ENCODE measurements around the gene MAPK8. TPM values are rescaled to one million over a fixed set of nuclear protein-coding genes. Genes with fewer than 3 reads are reported as not detected.

Gene MAPK8
- total RNA-seq, 6 experiments from 2014 or later, result 56.3 to 96.6 (median 74.8) TPM

- TF ChIP-seq CTCF (IDR thresholded peaks at IDR 0.05), result no peak
- H3K36me3 Mint-ChIP-seq (ENCODE audit: low read depth), result peaks cover 60% of the 10 kb centered on the region
Measured at GRCh38 chr10:48333856-48334255, 27.4 kb downstream of the MAPK8 start.

GRCh38 chr10:48335788-48336187 is 29.3 kb downstream of the MAPK8 start:
- peaks cover 70% of the 10 kb centered on the region for H3K4me1 Mint-ChIP-seq (ENCODE audit: low read depth)
- DNase-seq, result no peak
- H3K9me3 Mint-ChIP-seq, result no peaks in the 10 kb centered on the region
- no peak overlapping the region for H3K4me3 Mint-ChIP-seq
- H3K36me3 Mint-ChIP-seq (ENCODE audit: low read depth), result peaks cover 64% of the 10 kb centered on the region
- TF ChIP-seq CTCF (IDR thresholded peaks at IDR 0.05), result no peak
- no peak overlapping the region for H3K27ac Mint-ChIP-seq
- H3K27me3 Mint-ChIP-seq (ENCODE audit: insufficient read depth), result no peaks in the 10 kb centered on the region; the same call in 1 of the 2 replicates

More at GRCh38 chr10:48333856-48334255, 27.4 kb downstream of the MAPK8 start:
- peaks cover 57% of the 10 kb centered on the region for H3K4me1 Mint-ChIP-seq (ENCODE audit: low read depth)
- H3K27ac Mint-ChIP-seq, result no peak overlapping the region
- no peaks in the 10 kb centered on the region; the same call in 1 of the 2 replicates for H3K27me3 Mint-ChIP-seq (ENCODE audit: insufficient read depth)
- DNase-seq, result no peak
- no peak overlapping the region for H3K4me3 Mint-ChIP-seq
- H3K9me3 Mint-ChIP-seq, result no peaks in the 10 kb centered on the region

DNA sequence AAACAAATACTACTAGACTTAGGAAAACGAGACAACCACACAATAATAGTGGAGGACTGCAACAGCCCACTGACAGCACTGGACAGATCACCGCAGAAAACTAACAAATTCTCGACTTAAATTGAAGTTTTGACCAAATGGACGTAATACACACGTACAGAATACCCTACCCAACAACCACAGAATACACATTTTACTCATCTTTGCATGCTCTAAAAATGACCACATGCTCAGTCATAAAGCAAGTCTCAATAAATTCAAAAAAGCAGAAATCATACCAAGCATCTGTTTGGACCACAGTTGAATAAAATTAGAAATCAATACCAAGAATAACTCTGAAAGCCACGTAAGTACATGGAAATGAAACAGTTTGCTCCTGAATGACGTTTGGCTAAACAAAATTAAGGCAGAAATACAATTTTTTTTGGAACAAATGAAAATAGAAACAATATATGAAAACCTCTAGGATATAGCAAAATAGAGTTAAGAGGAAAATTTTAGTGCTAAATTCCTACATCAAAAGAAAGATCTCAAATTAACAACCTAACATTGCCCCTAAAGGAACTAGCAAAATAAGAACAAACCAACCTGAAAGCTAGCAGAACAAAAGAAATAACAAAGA is 30.6 kb downstream of the MAPK8 start:
- DNase-seq, result no peak
- H3K4me1 Mint-ChIP-seq (ENCODE audit: low read depth), result peaks cover 72% of the 10 kb centered on the region
- no peak overlapping the region for H3K27ac Mint-ChIP-seq
- TF ChIP-seq CTCF (IDR thresholded peaks at IDR 0.05), result no peak
- H3K36me3 Mint-ChIP-seq (ENCODE audit: low read depth), result peaks cover 60% of the 10 kb centered on the region
- no peak overlapping the region for H3K4me3 Mint-ChIP-seq
- H3K27me3 Mint-ChIP-seq (ENCODE audit: insufficient read depth), result no peaks in the 10 kb centered on the region; the same call in 1 of the 2 replicates
- peaks cover 5% of the 10 kb centered on the region; the same call in 1 of the 2 replicates for H3K9me3 Mint-ChIP-seq

- DNase-seq, result no peak
- H3K27ac Mint-ChIP-seq, result no peak overlapping the region
- peaks cover 5% of the 10 kb centered on the region; the same call in 1 of the 2 replicates for H3K9me3 Mint-ChIP-seq
- TF ChIP-seq CTCF (IDR thresholded peaks at IDR 0.05), result no peak
- no peak overlapping the region for H3K4me3 Mint-ChIP-seq
- peaks cover 82% of the 10 kb centered on the region for H3K4me1 Mint-ChIP-seq (ENCODE audit: low read depth)
- H3K27me3 Mint-ChIP-seq (ENCODE audit: insufficient read depth), result no peaks in the 10 kb centered on the region; the same call in 1 of the 2 replicates
- H3K36me3 Mint-ChIP-seq (ENCODE audit: low read depth), result peaks cover 47% of the 10 kb centered on the region
Measured at GRCh38 chr10:48340734-48341133, 34.3 kb downstream of the MAPK8 start.

- TF ChIP-seq CTCF (IDR thresholded peaks at IDR 0.05), result no peak
- H3K4me1 Mint-ChIP-seq (ENCODE audit: low read depth), result peaks cover 69% of the 10 kb centered on the region
- H3K27me3 Mint-ChIP-seq (ENCODE audit: insufficient read depth), result no peaks in the 10 kb centered on the region; the same call in 1 of the 2 replicates
- H3K36me3 Mint-ChIP-seq (ENCODE audit: low read depth), result peaks cover 48% of the 10 kb centered on the region
- H3K4me3 Mint-ChIP-seq, result no peak overlapping the region
- DNase-seq, result no peak
- H3K27ac Mint-ChIP-seq, result no peak overlapping the region
- peaks cover 19% of the 10 kb centered on the region for H3K9me3 Mint-ChIP-seq
Measured at GRCh38 chr10:48343106-48343505, 36.6 kb downstream of the MAPK8 start.
